GM19328 (cell line): Measurements from ENCODE around the gene FOXP1.

Experiments
- ATAC-seq: cut with Tn5 transposase; IDR thresholded peaks from one replicate; pipeline ENCODE4 v1.9.1; 2021; ENCODE audit warnings: mild to moderate bottlenecking, moderate library complexity; ENCODE audit not compliant: unreplicated experiment

Gene FOXP1

GRCh38 chr3:71140477-71140876, 443.1 kb downstream of the FOXP1 start:
- ATAC-seq, result no peak

GRCh38 chr3:71139496-71139895, 444.0 kb downstream of the FOXP1 start:
- no peak for ATAC-seq

GRCh38 chr3:71138410-71138809, 445.1 kb downstream of the FOXP1 start:
- ATAC-seq, result no peak

- ATAC-seq, result no peak
These were observed 447.3 kb downstream of the FOXP1 start for GRCh38 chr3:71136276-71136675.

GRCh38 chr3:71135373-71136088, 448.0 kb downstream of the FOXP1 start:
- ATAC-seq, result no peak

- no peak for ATAC-seq
These were observed 449.0 kb downstream of the FOXP1 start for GRCh38 chr3:71134521-71134920.

GRCh38 chr3:71133865-71134264, 449.7 kb downstream of the FOXP1 start:
- no peak for ATAC-seq

- no peak for ATAC-seq
These were observed 450.4 kb downstream of the FOXP1 start for GRCh38 chr3:71132995-71133730.

- ATAC-seq, result no peak
These were observed 451.9 kb downstream of the FOXP1 start for GRCh38 chr3:71131375-71132314.

GRCh38 chr3:71130471-71131374, 452.8 kb downstream of the FOXP1 start:
- peak; percentile 68 for ATAC-seq

GRCh38 chr3:71129611-71130431, 453.7 kb downstream of the FOXP1 start:
- no peak for ATAC-seq

GRCh38 chr3:71128961-71129360, 454.6 kb downstream of the FOXP1 start:
- ATAC-seq, result no peak

GRCh38 chr3:71127844-71128243, 455.7 kb downstream of the FOXP1 start:
- ATAC-seq, result no peak

GRCh38 chr3:71127052-71127831, 456.3 kb downstream of the FOXP1 start:
- ATAC-seq, result no peak

- no peak for ATAC-seq
These were observed 457.8 kb downstream of the FOXP1 start for GRCh38 chr3:71125738-71126137.

- no peak for ATAC-seq
These were observed 459.5 kb downstream of the FOXP1 start for GRCh38 chr3:71124048-71124447.

- no peak for ATAC-seq
These were observed 460.9 kb downstream of the FOXP1 start for GRCh38 chr3:71122641-71123040.

- no peak for ATAC-seq
These were observed 461.9 kb downstream of the FOXP1 start for GRCh38 chr3:71121429-71122167.
